H1 (cell line): ENCODE results near the gene VAPB. TPM values are rescaled to one million over a fixed set of nuclear protein-coding genes. Genes with fewer than 3 reads are reported as not detected.

Source experiments
- CTCF ChIA-PET: fragments of 300-600 bp; sonication (Branson Sonifier 250); formaldehyde crosslinking; loops from one replicate; lab custom pipeline; 2021; ENCODE audit not compliant: partially characterized antibody; lab: Charles Lee
- POLR2A ChIA-PET: fragments of 300-600 bp; sonication (Branson Sonifier 250); formaldehyde crosslinking; loops from one replicate; lab custom pipeline; 2021; ENCODE audit warnings: inconsistent platforms; ENCODE audit not compliant: partially characterized antibody; lab: Charles Lee
- DNase-seq, 2 experiments: peaks; one replicate each; pipeline versions ENCODE4 v3.0.0 to v3.0.0-alpha.2; 2010 to 2022; ENCODE audit warnings: low spot score in 2 of 2, low read depth in 1 of 2, mixed read lengths in 1 of 2
- FAIRE-seq: peaks from 2 replicates; lab custom pipeline; 2011; peaks lifted over from hg19 to GRCh38; lab: Jason Lieb, UNC
- H2AFZ ChIP-seq: 2 replicates; pipeline ENCODE4 v1.8.1; 2012; ENCODE audit warnings: low read length, inconsistent platforms
- H2AK5ac ChIP-seq: 2 replicates; pipeline ENCODE4 v1.6.1; 2013; ENCODE audit warnings: low read depth, low read length
- H2BK120ac ChIP-seq: replicated peaks from 2 replicates; pipeline ENCODE3; 2013; ENCODE audit warnings: low read depth, low read length, inconsistent platforms
- H2BK12ac ChIP-seq: 2 replicates; pipeline ENCODE4 v1.6.1; 2013; ENCODE audit warnings: low read depth, low read length
- H2BK15ac ChIP-seq: 2 replicates; pipeline ENCODE4 v1.6.1; 2013; ENCODE audit warnings: low read length
- H2BK20ac ChIP-seq: 2 replicates; pipeline ENCODE4 v1.6.1; 2013; ENCODE audit warnings: low read length
- H2BK5ac ChIP-seq: 2 replicates; pipeline ENCODE4 v1.6.1; 2013; ENCODE audit warnings: low read depth, low read length
- H3K14ac ChIP-seq: 2 replicates; pipeline ENCODE4 v1.6.1; 2013; ENCODE audit warnings: inconsistent platforms; ENCODE audit not compliant: insufficient read length
- H3K18ac ChIP-seq: 2 replicates; pipeline ENCODE4 v1.6.1; 2013; ENCODE audit warnings: low read length; ENCODE audit errors: extremely low read depth
- H3K23ac ChIP-seq: 2 replicates; pipeline ENCODE4 v1.6.1; 2013; ENCODE audit warnings: inconsistent platforms; ENCODE audit not compliant: insufficient read length
- H3K23me2 ChIP-seq: 2 replicates; pipeline ENCODE4 v1.6.1; 2013; ENCODE audit warnings: low read depth, low read length
- H3K27ac ChIP-seq: 2 replicates; pipeline ENCODE4 v1.6.1; 2011; ENCODE audit warnings: low read depth, low read length, inconsistent platforms
- H3K27me3 ChIP-seq, 4 experiments: replicated peaks in 1 of 4; 1 replicate in 1 of 4; 2 replicates in 3 of 4; pipeline versions ENCODE4 v1.6.1 to v1.8.1; 2011 to 2013; ENCODE audit warnings: low read length in 3 of 4, mild to moderate bottlenecking in 3 of 4, inconsistent platforms in 2 of 4, mixed read lengths in 2 of 4, moderate library complexity in 1 of 4; ENCODE audit not compliant: control insufficient read depth in 3 of 4, insufficient read depth in 3 of 4; ENCODE audit errors: extremely low read depth in 1 of 4
- H3K36me3 ChIP-seq, 4 experiments: 2 replicates each; pipeline versions ENCODE4 v1.6.1 to v1.8.1; 2011 to 2013; ENCODE audit warnings: mild to moderate bottlenecking in 4 of 4, low read length in 3 of 4, moderate library complexity in 2 of 4, control low read depth in 1 of 4, inconsistent platforms in 1 of 4; ENCODE audit not compliant: insufficient read depth in 4 of 4, control insufficient read depth in 2 of 4
- H3K4ac ChIP-seq: replicated peaks from 2 replicates; pipeline ENCODE3; 2013; ENCODE audit warnings: low read length, low read depth, mixed read lengths, inconsistent platforms; ENCODE audit not compliant: insufficient read length
- H3K4me1 ChIP-seq, 4 experiments: replicated peaks in 1 of 4; 1 replicate in 1 of 4; 2 replicates in 3 of 4; pipeline versions ENCODE4 v1.6.1 to v1.8.1; 2011 to 2013; ENCODE audit warnings: low read length in 3 of 4, inconsistent platforms in 2 of 4, mixed read lengths in 1 of 4; ENCODE audit not compliant: insufficient read depth in 4 of 4, control insufficient read depth in 3 of 4
- H3K4me2 ChIP-seq, 2 experiments: 2 replicates each; pipeline versions ENCODE4 v1.6.1 to v1.8.1; 2011 to 2013; ENCODE audit warnings: low read depth in 2 of 2, low read length in 2 of 2, control low read depth in 1 of 2, inconsistent platforms in 1 of 2, mild to moderate bottlenecking in 1 of 2; ENCODE audit not compliant: insufficient read depth in 1 of 2
- H3K4me3 ChIP-seq, 4 experiments: fragments of 200-600, 300-600 bp in 1 of 4; sonication (generic), shearing (Covaris generic), sonication (Bioruptor Twin) in 1 of 4; 2 replicates each; pipeline versions ENCODE4 v1.5.1 to v1.8.1; 2011 to 2016; ENCODE audit warnings: low read length in 4 of 4, low read depth in 3 of 4, control low read depth in 2 of 4, inconsistent platforms in 2 of 4, mild to moderate bottlenecking in 2 of 4, mixed read lengths in 1 of 4, moderate library complexity in 1 of 4; ENCODE audit not compliant: insufficient read depth in 2 of 4; ENCODE audit errors: extremely low read depth in 1 of 4
- H3K56ac ChIP-seq: replicated peaks from 2 replicates; pipeline ENCODE3; 2013; ENCODE audit warnings: low read depth, mild to moderate bottlenecking, mixed read lengths, low read length, inconsistent platforms; ENCODE audit not compliant: insufficient read length
- H3K79me1 ChIP-seq: 2 replicates; pipeline ENCODE4 v1.6.1; 2013; ENCODE audit warnings: low read depth, low read length, control low read depth
- H3K79me2 ChIP-seq, 2 experiments: 2 replicates each; pipeline versions ENCODE4 v1.6.1 to v1.8.1; 2012 to 2013; ENCODE audit warnings: low read length in 2 of 2, mild to moderate bottlenecking in 2 of 2, inconsistent platforms in 1 of 2; ENCODE audit not compliant: insufficient read depth in 2 of 2, control insufficient read depth in 1 of 2
- H3K9ac ChIP-seq, 4 experiments: replicated peaks in 1 of 4; 1 replicate in 1 of 4; 2 replicates in 3 of 4; pipeline versions ENCODE4 v1.6.1 to v1.8.1; 2011 to 2013; ENCODE audit warnings: low read depth in 3 of 4, low read length in 3 of 4, control low read depth in 2 of 4, mild to moderate bottlenecking in 2 of 4, moderate library complexity in 2 of 4, inconsistent platforms in 1 of 4; ENCODE audit errors: extremely low read depth in 1 of 4
- H3K9me3 ChIP-seq, 2 experiments: 2 replicates each; pipeline versions ENCODE4 v1.6.1 to v1.8.1; 2012 to 2013; ENCODE audit warnings: mild to moderate bottlenecking in 2 of 2, moderate library complexity in 2 of 2, control low read depth in 1 of 2, inconsistent platforms in 1 of 2, low read depth in 1 of 2, low read length in 1 of 2, mixed read lengths in 1 of 2; ENCODE audit not compliant: insufficient read depth in 2 of 2
- H4K20me1 ChIP-seq, 2 experiments: replicated peaks in 1 of 2; 2 replicates each; pipeline versions ENCODE3 to v1.8.1; 2011 to 2013; ENCODE audit warnings: inconsistent platforms in 2 of 2, low read length in 2 of 2, mild to moderate bottlenecking in 1 of 2; ENCODE audit not compliant: insufficient read depth in 2 of 2, control insufficient read depth in 1 of 2
- H4K5ac ChIP-seq: 2 replicates; pipeline ENCODE4 v1.6.1; 2013; ENCODE audit warnings: low read length, low read depth, mixed read lengths, inconsistent platforms; ENCODE audit not compliant: insufficient read length
- H4K8ac ChIP-seq: 2 replicates; pipeline ENCODE4 v1.8.0; 2013; ENCODE audit warnings: mild to moderate bottlenecking, moderate library complexity, low read length, inconsistent platforms; ENCODE audit not compliant: insufficient read depth; ENCODE audit errors: extremely low read depth
- H4K91ac ChIP-seq: replicated peaks from 2 replicates; pipeline ENCODE3; 2013; ENCODE audit warnings: low read length, mixed read lengths, inconsistent platforms; ENCODE audit not compliant: insufficient read length
- CBX8 ChIP-seq: fragments of 300-800, 300-1000 bp; sonication (generic); IDR thresholded peaks from 2 replicates; pipeline ENCODE4 v1.7.1; 2016; ENCODE audit warnings: low read depth, low read length, borderline replicate concordance
- GTF2F1 ChIP-seq: IDR thresholded peaks from 2 replicates; pipeline ENCODE4 v1.6.1; 2012; ENCODE audit warnings: low read depth, low read length, improper control_type of control experiment, borderline replicate concordance
- HDAC6 ChIP-seq: IDR thresholded peaks from one replicate; pipeline ENCODE4 v1.7.1; 2012; ENCODE audit warnings: low read depth, mild to moderate bottlenecking, inconsistent platforms, low read length, moderate library complexity
- WGBS, 2 experiments: shearing (Covaris generic) in 1 of 2; methylation state at CpG; one replicate each; pipeline versions ENCODE4 v1.1.6 to v1.1.7; 2013 to 2015; ENCODE audit warnings: low lambda C conversion rate in 2 of 2, mixed read lengths in 2 of 2, inconsistent platforms in 1 of 2, low coverage in 1 of 2, missing lambda C conversion rate in 1 of 2; ENCODE audit not compliant: insufficient replicate concordance in 2 of 2, insufficient coverage in 1 of 2, insufficient read length in 1 of 2; ENCODE audit errors: extremely low coverage in 1 of 2, missing lambda C conversion rate in 1 of 2; 5-methylcytosine and 5-hydroxymethylcytosine counted together
- polyA plus RNA-seq, 7 experiments: library from polyadenylated mRNA; depleted of rRNA in 3 of 7; stranded (reverse) in 5 of 7; unstranded in 2 of 7; fragments of >200 nt in 5 of 7; fragments of 200-250 nt in 2 of 7; gene quantifications; 1 replicate in 5 of 7; 2 replicates in 1 of 7; 4 replicates in 1 of 7; pipeline versions ENCODE4 v1.2.1 to v1.2.3, GENCODE V29; 2011 to 2013; ENCODE audit warnings: missing spikeins in 2 of 7, mixed read lengths in 2 of 7
- total RNA-seq: library from RNA; stranded (reverse); fragmentation: NEBNext Ultra II Directional; extraction: Animal tissue kit (Norgen Biotek cat#: 25700); gene quantifications from 2 replicates; pipeline ENCODE4 v1.2.1, GENCODE V29; 2021

The VAPB gene
- total and polyA plus RNA-seq, 2 of the 8 experiments (the other 6 are each of a cell fraction or from before 2014, with no cell fraction given), result 24.4 to 62.8 TPM

- H3K79me1 ChIP-seq, result no peaks in the 10 kb centered on the region
- no peaks in the 10 kb centered on the region for H3K4me1 ChIP-seq
- no peaks in the 10 kb centered on the region for H3K27me3 ChIP-seq
- H2BK12ac ChIP-seq, result no peak overlapping the region
- no peak overlapping the region for H2AFZ ChIP-seq
- no peak overlapping the region for H3K14ac ChIP-seq
- no peak overlapping the region for H3K27ac ChIP-seq
- no peak overlapping the region for H4K91ac ChIP-seq
- peaks cover 0 to 2% of the 10 kb centered on the region in 2 experiments for H4K20me1 ChIP-seq
- H3K23ac ChIP-seq, result no peak overlapping the region
- no peak overlapping the region for H3K9ac ChIP-seq
- H3K23me2 ChIP-seq, result no peaks in the 10 kb centered on the region
- FAIRE-seq (no peak), DNase-seq (no peak)
- no peak overlapping the region for H2AK5ac ChIP-seq
- 93% methylated on average over 3 of the region's 3 CpGs; no CpG with 5 or more reads in 1 of the 2 experiments for WGBS, 2 experiments
- H3K4me3 ChIP-seq, result no peak overlapping the region
- no peak overlapping the region for H4K5ac ChIP-seq
- no peak overlapping the region for H3K4me2 ChIP-seq
- no peak overlapping the region for H4K8ac ChIP-seq
- H3K18ac ChIP-seq, result no peak overlapping the region
- CTCF ChIA-PET, result interaction anchor here (0.9 to 1.2 kb wide), 4 partner anchors 99 to 114 kb away, joined by 3 to 4 read pairs (median 4); no protein-coding TSS in a partner anchor
- H2BK15ac ChIP-seq, result no peak overlapping the region
- no peak overlapping the region for H3K56ac ChIP-seq
- H3K36me3 ChIP-seq, result peaks cover 5 to 17% (median 11%) of the 10 kb centered on the region in 4 experiments; a peak in 4 of 8 replicates
- H2BK20ac ChIP-seq, result no peak overlapping the region
- H3K4ac ChIP-seq, result no peak overlapping the region
- H2BK120ac ChIP-seq, result no peak overlapping the region
- POLR2A ChIA-PET, result no interaction called here
- H3K9me3 ChIP-seq, result no peaks in the 10 kb centered on the region
- H2BK5ac ChIP-seq, result no peak overlapping the region
- no peaks in the 10 kb centered on the region for H3K79me2 ChIP-seq
- TF ChIP-seq CBX8, result no peak
- no peak for TF ChIP-seq GTF2F1
- TF ChIP-seq HDAC6, result no peak
These were observed 39.5 kb upstream of the VAPB start for GRCh38 chr20:58349570-58349969.
